NCI-H146 treated with DMSO at 0.1 percent for 48 hours (cell line): ENCODE results near the gene ENTREP1.
A peak's percentile ranks its signal among the peaks of the same experiment; 100 is the strongest.

Source experiments
- DNase-seq: peaks from one replicate; lab custom pipeline; 2025; ENCODE audit not compliant: unreplicated experiment; lab: John Stamatoyannopoulos, UW

Gene ENTREP1

DNA sequence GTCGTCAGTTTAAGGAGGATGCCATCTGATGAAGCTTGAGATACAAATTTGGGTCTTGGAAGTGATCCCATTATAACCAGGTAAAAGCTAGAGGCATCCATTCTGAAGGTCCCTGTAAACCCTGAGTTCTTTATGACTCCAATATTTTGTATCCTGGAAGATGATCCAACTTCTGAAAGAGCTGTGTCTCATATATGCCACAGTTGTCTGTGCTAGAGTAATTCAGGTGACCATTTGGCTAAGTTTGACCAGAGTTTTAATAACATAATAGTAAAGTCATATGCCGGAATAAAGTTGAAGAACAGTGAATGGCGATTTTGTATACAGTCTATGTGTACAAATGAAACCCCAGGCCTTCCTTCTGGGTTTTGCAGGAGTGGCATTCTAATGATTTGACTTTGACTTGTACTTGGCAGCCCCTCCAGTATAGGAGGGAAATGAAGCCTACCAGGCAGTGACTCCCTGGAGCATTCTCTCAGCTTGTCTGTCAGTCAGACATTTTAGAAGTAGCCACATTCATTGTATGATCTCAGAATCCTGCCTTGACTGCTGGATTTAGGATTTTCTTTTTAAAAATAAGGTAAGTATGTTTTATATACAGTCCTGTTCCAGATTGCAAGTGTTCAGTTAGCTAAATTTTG, 39.6 kb downstream of the ENTREP1 start:
- no peak for DNase-seq

DNA sequence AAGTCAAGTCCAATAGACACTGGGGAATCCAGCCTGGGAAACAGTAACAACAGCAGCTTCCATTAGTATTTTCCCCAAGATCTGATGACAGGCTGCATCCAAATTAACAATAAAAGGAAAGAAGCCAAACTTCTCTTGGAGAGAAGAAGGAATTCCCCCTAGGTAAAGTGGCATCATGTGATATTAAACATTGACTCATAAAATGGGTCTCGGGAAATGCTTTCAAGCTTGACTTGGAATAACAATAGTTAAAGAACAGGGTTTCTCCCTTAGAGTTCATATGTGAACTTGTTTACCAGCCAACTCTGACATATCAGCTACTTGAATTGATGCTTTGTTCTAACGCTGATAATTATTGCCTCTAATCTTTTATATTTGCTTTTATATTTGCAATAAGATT, 45.4 kb downstream of the ENTREP1 start:
- no peak for DNase-seq

DNA sequence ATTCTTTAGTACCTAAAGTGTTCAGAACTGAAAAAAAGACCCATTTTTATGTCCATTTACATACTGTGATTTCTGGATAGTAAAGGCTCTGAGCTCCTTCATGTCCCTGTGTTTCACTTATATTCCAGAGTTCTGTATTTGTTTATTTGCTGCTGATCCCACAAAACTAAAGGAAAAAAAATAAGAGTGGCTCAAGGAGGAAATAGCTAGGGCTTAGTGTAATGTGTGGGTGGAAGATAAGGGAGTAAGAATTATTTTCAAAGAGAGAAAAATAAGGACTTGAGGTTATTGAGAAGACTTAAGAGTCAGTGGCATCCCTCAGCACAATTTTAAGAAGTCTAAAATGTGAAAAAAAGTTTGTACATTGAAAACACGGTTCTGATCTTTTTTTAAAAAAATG, 46.0 kb downstream of the ENTREP1 start:
- DNase-seq, result no peak

- DNase-seq, result no peak
Observed at GRCh38 chr9:69376651-69377050, 51.6 kb downstream of the ENTREP1 start.

GRCh38 chr9:69377291-69377690, 52.3 kb downstream of the ENTREP1 start:
- no peak for DNase-seq

DNA sequence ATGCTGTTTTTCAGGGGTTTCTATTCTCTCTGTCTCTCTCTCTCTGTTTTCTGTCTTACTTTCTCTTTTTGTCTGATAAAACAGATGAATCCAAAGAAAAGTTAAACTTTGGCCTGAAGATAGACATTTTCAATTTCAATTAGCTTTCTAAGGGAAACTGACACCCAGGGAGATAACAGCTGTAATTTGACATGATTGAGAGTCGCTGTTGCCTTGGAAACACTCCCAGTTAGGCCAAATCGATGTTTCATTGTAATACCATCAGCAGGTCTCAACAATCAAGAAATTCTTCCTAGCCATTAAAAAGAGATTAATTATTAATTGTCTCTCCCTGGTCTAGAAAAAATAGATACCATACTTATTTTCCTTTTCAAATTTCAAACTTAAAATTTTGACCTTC, 53.0 kb downstream of the ENTREP1 start:
- no peak for DNase-seq

DNA sequence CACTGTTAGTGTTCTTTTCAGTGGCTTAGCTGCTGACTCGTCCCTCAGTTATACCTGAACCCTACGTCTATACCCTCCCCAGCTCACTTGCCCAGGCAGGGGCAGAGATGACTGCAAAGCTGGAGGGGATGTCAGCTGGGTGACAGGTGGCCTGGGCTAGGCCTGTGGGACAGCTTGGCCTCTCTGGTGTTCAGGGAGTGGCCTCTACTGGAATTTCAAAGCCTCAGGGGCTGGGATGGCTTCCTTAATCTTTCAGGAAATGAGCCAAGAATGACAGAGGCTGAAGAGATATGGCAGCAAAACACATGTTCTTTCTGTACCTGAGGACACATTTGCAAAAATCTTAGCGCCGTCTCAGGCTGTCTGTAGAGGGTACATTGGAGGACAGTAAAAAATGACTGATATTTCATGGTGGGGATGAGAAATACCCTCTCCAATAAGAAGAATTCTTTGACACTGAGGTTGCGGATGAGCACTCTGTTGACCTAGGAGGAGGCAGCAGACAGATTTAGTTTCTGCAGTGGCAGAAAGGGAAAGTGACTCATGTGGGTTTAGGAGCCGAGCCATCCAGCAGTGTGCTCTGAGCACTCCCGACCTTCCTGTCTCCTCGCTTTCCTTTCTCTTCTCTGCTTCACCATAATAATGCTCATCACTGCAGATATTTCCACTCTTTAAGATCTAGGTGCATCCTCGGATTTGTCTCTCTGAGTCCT, 54.4 kb downstream of the ENTREP1 start:
- DNase-seq, result no peak

GRCh38 chr9:69380301-69380700, 55.3 kb downstream of the ENTREP1 start:
- DNase-seq, result no peak

DNA sequence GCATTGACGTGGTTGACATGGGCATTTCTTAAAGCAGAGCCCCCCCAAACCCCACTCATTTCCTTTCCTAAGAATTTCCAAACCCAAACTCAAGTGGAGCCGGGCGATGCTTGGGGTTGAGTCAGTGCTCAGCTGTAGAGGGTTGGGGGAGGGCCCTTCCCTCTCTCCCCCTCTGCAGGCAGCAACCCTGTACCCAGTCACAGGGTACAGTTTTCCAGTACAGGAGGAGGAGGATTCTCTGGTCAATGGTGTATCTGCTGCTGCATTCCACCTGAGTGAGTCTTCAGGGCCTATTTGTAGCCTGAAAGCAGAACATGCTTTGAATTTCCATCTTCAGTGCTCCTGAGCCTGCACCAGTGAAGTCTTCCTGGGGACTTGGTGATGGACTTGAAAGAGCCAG, 55.8 kb downstream of the ENTREP1 start:
- no peak for DNase-seq

DNA sequence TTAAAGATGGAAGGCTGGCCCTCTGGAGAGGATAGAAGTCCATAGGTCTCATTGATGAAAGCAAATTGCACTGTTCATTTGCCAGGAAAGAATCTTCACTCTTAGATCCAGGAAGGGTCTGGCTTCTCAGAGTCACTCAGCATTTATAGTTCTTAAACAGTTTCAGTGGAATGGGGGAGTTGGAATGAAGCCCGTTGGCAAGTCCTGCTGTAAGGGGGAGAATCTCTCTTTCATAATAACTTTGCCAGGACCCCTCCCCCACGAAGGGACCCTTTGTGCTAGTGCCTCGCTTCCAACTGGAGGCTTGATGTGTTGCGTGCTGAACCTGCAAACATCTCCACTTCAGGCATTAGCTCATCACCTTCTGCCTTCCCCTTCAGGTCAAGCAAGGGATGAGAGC, 57.1 kb downstream of the ENTREP1 start:
- no peak for DNase-seq

DNA sequence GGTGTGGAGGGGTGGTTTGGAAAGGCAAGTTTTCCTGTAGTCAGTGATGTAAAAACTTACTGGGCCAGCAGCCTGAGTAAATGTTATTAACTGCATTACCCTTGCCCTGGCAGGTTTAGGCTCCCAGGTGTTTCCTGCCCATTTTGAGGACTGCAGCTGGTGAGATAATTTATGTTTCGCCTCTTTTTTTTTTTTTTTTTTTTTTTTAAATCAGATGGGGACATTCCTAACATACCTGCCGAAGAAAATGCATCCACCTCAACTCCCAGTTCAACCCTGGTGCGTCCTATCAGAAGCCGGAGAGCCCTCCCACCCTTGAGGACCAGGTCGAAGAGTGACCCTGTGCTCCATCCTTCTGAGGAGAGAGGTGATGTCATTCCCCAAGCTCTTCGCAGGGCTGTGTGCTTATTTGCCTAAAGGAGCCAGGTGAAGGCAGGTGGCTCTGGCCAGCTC, 60.6 kb downstream of the ENTREP1 start:
- DNase-seq, result peak; percentile 71

DNA sequence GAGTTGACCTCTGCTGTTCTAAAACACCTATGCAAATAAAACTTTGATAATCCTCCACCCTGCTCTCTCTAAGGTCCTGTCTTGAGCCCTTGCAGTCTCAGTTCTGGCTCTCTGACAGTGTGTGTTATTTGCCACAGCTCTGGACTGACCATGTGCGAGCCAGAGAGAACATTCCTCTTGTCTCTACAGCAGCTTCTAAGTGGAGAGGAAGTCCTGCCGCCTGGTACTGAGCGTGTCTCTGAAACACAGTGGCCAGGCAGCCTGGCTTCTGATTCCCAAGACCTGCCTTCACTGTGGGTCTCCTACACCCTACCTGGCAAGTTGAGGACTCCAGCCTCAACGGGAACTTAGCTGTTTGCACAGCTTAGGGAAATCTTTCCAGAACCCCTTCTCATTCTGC, 61.6 kb downstream of the ENTREP1 start:
- no peak for DNase-seq

- no peak for DNase-seq
Observed at GRCh38 chr9:69388596-69388995, 63.6 kb downstream of the ENTREP1 start.

- no peak for DNase-seq
Observed at GRCh38 chr9:69389437-69389995, 64.5 kb downstream of the ENTREP1 start.

DNA sequence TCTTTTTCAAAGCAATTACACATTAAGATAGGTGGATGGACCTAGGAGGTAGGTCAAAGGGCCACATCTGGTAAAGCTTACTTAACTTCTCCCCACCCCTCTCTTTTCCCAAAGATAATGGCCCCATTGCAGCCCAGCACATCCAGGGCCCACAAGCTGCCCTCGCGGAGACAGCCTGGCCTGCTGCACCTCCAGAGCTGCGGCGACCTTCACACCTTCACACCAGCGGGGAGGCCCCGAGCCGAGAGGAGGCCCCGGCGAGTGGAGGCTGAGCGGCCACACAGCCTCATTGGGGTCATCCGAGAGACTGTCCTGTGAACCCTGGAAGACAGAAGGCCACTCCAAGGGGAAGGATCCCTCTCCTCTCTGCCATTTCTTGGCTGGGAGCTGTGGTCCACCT, 66.5 kb downstream of the ENTREP1 start:
- no peak for DNase-seq

GRCh38 chr9:69391946-69392345, 66.9 kb downstream of the ENTREP1 start:
- no peak for DNase-seq

DNA sequence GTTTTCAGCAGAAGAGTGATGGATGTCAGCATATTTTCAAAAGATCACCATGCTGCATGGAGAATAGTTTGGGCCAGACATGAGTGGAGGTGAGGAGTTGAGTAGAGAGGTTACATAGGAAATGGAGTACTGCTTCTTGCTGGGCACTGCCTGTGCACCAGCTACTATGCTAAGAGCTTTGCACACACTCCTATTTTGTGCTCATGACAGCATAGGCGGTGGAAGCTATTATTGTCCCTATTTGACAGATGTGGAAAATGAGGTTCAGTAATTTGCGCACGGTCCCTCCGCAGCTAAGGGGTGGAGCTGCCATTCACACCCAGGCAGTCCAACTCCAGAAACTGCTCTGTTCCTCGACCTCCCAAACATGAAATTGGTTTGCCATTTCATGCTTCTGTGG, 67.8 kb downstream of the ENTREP1 start:
- no peak for DNase-seq

DNA sequence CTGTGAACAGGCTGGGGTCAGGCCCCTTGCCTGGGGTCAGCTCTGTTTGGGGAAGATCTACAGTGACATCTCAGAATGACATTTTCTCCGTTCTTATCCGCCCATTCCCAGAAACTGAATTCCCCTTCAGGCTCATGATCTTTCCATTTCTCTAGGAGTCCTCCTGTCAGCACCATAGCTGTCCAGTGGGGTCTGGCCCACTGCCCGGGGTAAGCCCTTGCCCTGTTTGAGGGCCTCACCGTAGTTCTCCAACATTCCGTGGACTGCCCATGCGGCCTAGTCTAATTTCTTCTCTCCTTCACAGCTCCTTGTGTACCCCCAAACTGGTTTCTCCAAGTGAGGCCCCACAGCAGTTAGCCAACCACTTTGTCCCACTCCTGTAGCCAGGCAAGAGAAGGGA, 68.4 kb downstream of the ENTREP1 start:
- no peak for DNase-seq

DNA sequence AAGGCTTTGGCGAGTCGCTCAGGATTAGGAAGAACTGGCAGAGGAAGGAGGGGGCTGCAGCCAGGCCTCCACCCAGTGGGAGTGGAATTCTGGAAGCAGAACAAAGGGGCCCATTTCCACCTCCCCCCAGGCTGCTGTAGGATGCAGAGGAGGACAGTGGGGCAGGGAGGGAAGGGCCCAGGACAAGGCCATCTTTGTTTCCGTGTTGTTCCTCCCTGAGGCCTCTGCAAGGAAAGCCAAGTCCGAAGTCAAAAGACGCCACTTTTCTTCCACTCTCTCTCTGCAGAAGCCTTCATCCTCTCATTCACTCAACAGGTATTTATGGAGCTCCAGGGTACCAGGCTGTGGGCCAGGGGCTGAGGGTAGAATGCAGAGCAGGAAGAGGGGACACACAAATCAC, 70.7 kb downstream of the ENTREP1 start:
- DNase-seq, result no peak

- DNase-seq, result no peak
Observed at GRCh38 chr9:69396759-69397158, 71.7 kb downstream of the ENTREP1 start.

DNA sequence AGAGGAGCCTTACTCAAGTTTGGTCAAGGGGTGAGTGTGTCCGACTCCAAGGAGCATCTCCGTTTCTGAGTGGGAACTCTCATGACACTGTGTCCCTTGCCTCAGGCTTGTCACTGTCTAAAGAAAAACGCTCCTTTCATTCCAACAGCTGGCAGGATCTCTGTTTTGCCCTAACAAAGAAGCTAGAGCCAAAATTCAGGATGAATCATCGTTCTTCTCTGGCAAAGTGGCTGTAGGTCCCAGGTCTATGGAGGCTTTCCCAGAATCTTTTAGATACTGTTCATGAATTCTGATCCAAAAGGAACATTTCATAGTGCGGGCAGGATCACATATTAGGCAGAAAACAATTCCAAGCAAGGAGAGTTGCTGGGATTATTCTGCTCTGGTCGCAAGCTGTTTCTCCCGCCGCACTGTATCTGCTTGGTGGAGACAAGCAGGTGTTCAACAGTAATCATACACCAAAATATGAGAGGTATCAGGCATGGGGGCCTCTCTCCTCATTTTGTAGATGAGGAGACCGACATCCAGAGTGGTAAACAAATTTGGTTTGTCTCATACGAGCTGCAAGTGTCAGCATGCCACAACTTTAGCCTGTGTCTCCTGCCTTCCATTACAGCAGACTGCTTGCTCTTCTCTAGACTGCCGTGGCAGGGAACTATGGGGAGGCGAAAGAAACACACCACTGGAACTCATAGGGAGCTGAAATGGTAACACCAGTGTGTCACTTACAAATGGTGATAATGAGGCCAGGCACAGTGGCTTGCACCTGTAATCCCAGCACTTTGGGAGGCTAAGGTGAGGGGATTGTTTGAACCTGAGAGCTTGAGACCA, 72.6 kb downstream of the ENTREP1 start:
- DNase-seq, result no peak

DNA sequence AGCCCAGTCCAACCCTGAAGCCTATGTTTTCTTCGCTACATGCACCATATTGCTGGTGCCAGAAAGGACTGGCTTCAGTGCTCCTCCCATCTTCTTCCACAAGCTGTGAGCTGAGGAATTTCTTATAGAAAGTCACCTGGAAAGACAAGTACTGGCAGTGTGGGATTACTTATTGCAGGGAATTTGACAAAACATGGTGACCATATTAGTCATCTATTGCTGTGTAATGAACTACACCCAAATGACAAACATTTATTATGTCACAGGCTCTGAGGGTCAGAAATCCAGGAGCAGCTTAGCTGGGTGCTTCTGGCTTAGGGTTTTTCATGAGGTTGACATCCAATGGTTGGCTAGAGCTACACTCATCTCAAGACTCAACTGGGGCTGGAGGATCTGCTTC, 75.5 kb downstream of the ENTREP1 start:
- DNase-seq, result no peak
